ENCODE results near the gene PPFIA1.

DNA sequence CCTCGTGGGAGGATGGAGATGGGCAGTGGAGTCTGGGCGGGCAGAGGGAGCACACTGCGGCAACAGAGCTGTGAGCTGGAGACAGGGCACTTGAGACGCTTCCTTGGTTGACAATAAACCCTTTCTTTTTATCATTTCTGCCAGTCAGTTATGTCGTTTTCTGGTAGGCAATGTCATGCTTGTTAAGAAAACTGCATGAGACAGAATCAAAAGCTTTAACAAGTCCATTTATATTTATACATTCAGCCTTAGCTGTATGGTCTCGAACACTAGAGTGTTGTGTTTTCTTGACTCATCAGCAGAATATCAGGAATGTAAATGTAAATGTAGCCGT lies 31.9 kb downstream of the PPFIA1 start:
- TF ChIP-seq, protein P1, sequence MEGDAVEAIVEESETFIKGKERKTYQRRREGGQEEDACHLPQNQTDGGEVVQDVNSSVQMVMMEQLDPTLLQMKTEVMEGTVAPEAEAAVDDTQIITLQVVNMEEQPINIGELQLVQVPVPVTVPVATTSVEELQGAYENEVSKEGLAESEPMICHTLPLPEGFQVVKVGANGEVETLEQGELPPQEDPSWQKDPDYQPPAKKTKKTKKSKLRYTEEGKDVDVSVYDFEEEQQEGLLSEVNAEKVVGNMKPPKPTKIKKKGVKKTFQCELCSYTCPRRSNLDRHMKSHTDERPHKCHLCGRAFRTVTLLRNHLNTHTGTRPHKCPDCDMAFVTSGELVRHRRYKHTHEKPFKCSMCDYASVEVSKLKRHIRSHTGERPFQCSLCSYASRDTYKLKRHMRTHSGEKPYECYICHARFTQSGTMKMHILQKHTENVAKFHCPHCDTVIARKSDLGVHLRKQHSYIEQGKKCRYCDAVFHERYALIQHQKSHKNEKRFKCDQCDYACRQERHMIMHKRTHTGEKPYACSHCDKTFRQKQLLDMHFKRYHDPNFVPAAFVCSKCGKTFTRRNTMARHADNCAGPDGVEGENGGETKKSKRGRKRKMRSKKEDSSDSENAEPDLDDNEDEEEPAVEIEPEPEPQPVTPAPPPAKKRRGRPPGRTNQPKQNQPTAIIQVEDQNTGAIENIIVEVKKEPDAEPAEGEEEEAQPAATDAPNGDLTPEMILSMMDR (IDR thresholded peaks at IDR 0.05; ENCODE audit: low read length): no peak
- TF ChIP-seq EZH2phosphoT487 (IDR thresholded peaks at IDR 0.05; ENCODE audit: low read length) (no peak), EZH2 (optimal IDR thresholded peaks at IDR 0.05; ENCODE audit: low read depth, low read length) (no peak)

Data from MM.1S (cell line).